ENCODE measurements around the gene BATF2. TPM values are rescaled to one million over a fixed set of nuclear protein-coding genes. Genes with fewer than 3 reads are reported as not detected.

BATF2 gene
- total and polyA plus RNA-seq, 9 of the 15 experiments (the other 6 are each of a cell fraction or from before 2014, with no cell fraction given): 1.7 to 8.9 (median 6.4) TPM

DNA sequence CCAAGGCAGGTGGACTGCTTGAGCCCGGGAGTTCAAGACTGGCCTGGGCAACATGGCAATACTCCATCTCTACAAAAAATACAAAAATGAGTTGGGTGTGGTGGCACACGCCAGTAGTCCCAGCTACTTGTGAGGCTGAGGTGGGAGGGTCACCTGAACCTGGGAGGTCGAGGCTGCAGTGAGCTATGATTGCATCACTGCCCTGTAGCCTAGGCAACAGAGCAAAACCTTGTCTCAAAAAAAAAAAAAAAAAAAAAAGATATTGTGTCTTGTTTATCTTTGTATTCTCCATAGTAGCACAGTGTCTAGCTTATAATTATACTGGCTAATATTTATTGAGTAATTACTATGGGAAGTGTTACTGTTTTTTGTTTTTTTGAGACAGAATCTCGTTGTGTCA lies 45.2 kb downstream of the BATF2 start:
- Histone ChIP-seq H4K20me1 (replicated peaks; ENCODE audit: control insufficient read depth, insufficient read depth, low read length) (no peaks in the 10 kb centered on the region), H3K9ac (ENCODE audit: insufficient read depth in 1 of 2, low read depth in 2 of 2, low read length in 2 of 2) (no peak overlapping the region), H3K9me1 (ENCODE audit: control insufficient read depth, insufficient read depth, low read length) (no peaks in the 10 kb centered on the region), H3K4me3 (no peak overlapping the region), H3K9me3 (replicated peaks; ENCODE audit: control insufficient read depth, insufficient read depth, low read depth, low read length) (no peaks in the 10 kb centered on the region), H3K4me1 (replicated peaks in 1 of 2; ENCODE audit: control insufficient read depth in 2 of 2, insufficient read depth in 2 of 2, low read length in 2 of 2) (peaks cover 0 to 3% of the 10 kb centered on the region in 2 experiments; a peak in 2 of 5 replicates), H3K27ac (ENCODE audit: extremely low read depth, low read depth, low read length) (no peak overlapping the region), H2AFZ (ENCODE audit: low read depth, low read length) (no peak overlapping the region), H3K79me2 (ENCODE audit: control insufficient read depth, insufficient read depth, low read length) (no peaks in the 10 kb centered on the region), H3K4me2 (ENCODE audit: insufficient read depth, low read length) (no peak overlapping the region), H3K36me3 (ENCODE audit: control insufficient read depth, insufficient read depth, low read length) (no peaks in the 10 kb centered on the region), H3K27me3 (ENCODE audit: control insufficient read depth in 2 of 2, insufficient read depth in 2 of 2, low read length in 2 of 2) (no peaks in the 10 kb centered on the region; a peak in 1 of 5 replicates)
- FAIRE-seq (no peak), ATAC-seq (no peak), DNase-seq (ENCODE audit: extremely low read depth in 1 of 4, low spot score in 3 of 4) (no peak)
- TF ChIP-seq HMGN3 (IDR thresholded peaks at IDR 0.05; ENCODE audit: borderline replicate concordance, extremely low read depth, insufficient read length, low read depth, low read length) (no peak), ZNF384 (IDR thresholded peaks at IDR 0.05; ENCODE audit: low read depth, low read length) (peak; percentile 42; the same call in 1 of the 2 replicates), CEBPB (tag; IDR thresholded peaks at IDR 0.05) (peak; percentile 68), CEBPG (CRISPR knock-in tag; IDR thresholded peaks at IDR 0.05) (peak; percentile 77), CEBPG (tag; conservative IDR thresholded peaks at IDR 0.05 in 1 of 2, IDR thresholded peaks at IDR 0.05 in 1 of 2) (0 out of 4 replicates have a peak, but pooled peaks of 1 of the 2 experiments have one; percentile 29), ZNF274 (IDR thresholded peaks at IDR 0.05; ENCODE audit: borderline replicate concordance, low read depth, low read length) (no peak), FOXJ2 (tag; IDR thresholded peaks at IDR 0.05) (0 out of 2 replicates have a peak, but pooled peaks have one; percentile 53), MEF2A (IDR thresholded peaks at IDR 0.05; ENCODE audit: control insufficient read depth, low read depth, low read length) (no peak), RFX1 (IDR thresholded peaks at IDR 0.05) (peak; percentile 66), ZNF77 (CRISPR knock-in tag; IDR thresholded peaks at IDR 0.05) (no peak)
- TF ChIP-seq, protein P1, sequence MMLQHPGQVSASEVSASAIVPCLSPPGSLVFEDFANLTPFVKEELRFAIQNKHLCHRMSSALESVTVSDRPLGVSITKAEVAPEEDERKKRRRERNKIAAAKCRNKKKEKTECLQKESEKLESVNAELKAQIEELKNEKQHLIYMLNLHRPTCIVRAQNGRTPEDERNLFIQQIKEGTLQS (IDR thresholded peaks at IDR 0.05): peak; percentile 70
- TF ChIP-seq, protein P1 (CRISPR knock-in tag; conservative IDR thresholded peaks at IDR 0.05): no peak
- TF ChIP-seq, protein P2, sequence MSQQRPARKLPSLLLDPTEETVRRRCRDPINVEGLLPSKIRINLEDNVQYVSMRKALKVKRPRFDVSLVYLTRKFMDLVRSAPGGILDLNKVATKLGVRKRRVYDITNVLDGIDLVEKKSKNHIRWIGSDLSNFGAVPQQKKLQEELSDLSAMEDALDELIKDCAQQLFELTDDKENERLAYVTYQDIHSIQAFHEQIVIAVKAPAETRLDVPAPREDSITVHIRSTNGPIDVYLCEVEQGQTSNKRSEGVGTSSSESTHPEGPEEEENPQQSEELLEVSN (IDR thresholded peaks at IDR 0.05; ENCODE audit: borderline replicate concordance in 1 of 2, extremely low read depth in 1 of 2, insufficient read depth in 1 of 2, insufficient read length in 1 of 2, low read depth in 1 of 2, low read length in 1 of 2, poor library complexity in 1 of 2, severe bottlenecking in 1 of 2): no peak
- no TSS peak for BruUV-seq (replicated peaks)
- ChIA-PET CTCF (ENCODE audit: low intra/inter-chr PET ratio) (no interaction called here), POLR2A (interaction anchor here (0.6 to 1.5 kb wide), 3 partner anchors 12 to 56 kb away, joined by 3 to 6 read pairs (median 4); partner anchors contain the start of gene GPHA2)
- WGBS (ENCODE audit: insufficient coverage, low coverage, missing lambda C conversion rate): 7% methylated on average over 4 of the region's 4 CpGs
- intact Hi-C loops (cut with micrococcal nuclease): no loop called here
- in situ Hi-C loops (cut with MboI): no loop called here
